Liver (tissue), 3 donors: ENCODE results near the gene IGHMBP2.

ENCODE experiments used
- FOXA1 ChIP-seq: IDR thresholded peaks from 2 replicates; pipeline ENCODE4 v1.6.1; 2016; ENCODE audit warnings: antibody characterized with exemption
- JUND ChIP-seq, 2 donors: IDR thresholded peaks; 2 replicates each; pipeline ENCODE4 v1.6.1; 2016; ENCODE audit warnings: antibody characterized with exemption in 2 of 2
- TAF1 ChIP-seq: conservative IDR thresholded peaks from 2 replicates; pipeline ENCODE4 v1.6.1; 2016; ENCODE audit warnings: antibody characterized with exemption, mild to moderate bottlenecking
- YY1 ChIP-seq: IDR thresholded peaks from 2 replicates; pipeline ENCODE4 v1.6.1; 2016; ENCODE audit warnings: antibody characterized with exemption, mild to moderate bottlenecking
- TF ChIP-seq, protein P1 (sequence below): fragments of 150-350 bp; IDR thresholded peaks from 2 replicates; pipeline ENCODE4 v1.5.1; 2017; ENCODE audit warnings: improper control_type of control experiment, low read depth, low read length; ENCODE audit not compliant: missing input control
- donor health status: healthy.
- donor health status: healthy.

DNA sequence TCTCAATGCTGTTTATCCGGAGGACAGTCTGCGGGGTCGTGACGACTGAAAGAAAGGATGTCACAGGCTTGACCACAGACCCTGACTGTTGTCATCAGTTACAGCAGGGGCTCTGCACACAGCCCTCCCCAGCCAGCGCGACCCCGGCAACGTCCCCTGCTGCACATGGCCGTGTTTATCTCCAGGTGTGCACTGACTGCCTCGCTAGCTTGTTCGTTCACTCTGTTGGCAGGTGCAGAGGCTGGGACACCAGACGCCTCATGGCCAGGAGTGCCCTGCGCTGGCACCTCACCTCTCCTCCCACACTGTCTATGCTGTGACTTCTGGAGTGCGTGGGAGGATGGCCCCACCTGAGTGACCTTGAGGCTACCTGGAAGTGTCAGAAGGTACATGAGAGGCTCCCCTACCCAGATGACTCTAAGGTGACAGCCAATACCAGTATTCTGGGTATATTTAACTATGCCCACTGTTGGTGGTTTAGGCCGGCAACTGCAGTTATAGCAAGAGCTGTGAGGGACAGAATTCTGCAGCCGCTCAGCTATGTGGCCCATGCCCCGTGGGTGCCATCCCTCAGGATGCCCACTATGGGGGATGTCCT, 12.2 kb upstream of the IGHMBP2 start:
- TF ChIP-seq, protein P1, sequence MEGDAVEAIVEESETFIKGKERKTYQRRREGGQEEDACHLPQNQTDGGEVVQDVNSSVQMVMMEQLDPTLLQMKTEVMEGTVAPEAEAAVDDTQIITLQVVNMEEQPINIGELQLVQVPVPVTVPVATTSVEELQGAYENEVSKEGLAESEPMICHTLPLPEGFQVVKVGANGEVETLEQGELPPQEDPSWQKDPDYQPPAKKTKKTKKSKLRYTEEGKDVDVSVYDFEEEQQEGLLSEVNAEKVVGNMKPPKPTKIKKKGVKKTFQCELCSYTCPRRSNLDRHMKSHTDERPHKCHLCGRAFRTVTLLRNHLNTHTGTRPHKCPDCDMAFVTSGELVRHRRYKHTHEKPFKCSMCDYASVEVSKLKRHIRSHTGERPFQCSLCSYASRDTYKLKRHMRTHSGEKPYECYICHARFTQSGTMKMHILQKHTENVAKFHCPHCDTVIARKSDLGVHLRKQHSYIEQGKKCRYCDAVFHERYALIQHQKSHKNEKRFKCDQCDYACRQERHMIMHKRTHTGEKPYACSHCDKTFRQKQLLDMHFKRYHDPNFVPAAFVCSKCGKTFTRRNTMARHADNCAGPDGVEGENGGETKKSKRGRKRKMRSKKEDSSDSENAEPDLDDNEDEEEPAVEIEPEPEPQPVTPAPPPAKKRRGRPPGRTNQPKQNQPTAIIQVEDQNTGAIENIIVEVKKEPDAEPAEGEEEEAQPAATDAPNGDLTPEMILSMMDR: no peak
- no peak for TF ChIP-seq TAF1
- no peak for TF ChIP-seq YY1
- no peak for TF ChIP-seq FOXA1
- no peak for TF ChIP-seq JUND (IDR thresholded peaks at IDR 0.05)
